Activated CD8-positive, alpha-beta memory T cell treated with anti-CD3 and anti-CD28 coated beads, Interleukin-2, amount 50 U/mL, for 4 hours (primary cell): ENCODE results near the gene ARSI.

ENCODE experiments used
- DNase-seq: peaks from one replicate; pipeline ENCODE4 v3.0.0-alpha.2; 2020

Gene ARSI

DNA sequence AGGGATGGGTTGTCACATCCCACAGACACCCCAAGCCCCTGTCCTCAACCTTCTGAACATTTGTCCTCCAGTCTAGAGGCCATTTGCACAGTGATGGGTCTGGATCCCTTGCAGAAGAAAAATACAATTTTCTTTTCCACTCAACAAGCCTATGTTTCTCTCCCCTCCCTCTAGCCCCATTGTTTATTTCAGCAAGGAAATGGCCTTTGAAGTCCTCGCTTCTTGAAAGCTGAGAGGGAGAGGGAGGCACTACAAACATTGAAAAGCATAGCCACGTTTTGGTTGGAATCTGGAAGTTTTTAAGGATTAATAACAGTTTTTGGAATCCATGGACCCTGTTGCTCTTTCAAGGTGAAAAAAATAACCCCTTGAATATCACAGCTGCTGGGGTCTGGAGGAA, 24.0 kb upstream of the ARSI start:
- DNase-seq: no peak

DNA sequence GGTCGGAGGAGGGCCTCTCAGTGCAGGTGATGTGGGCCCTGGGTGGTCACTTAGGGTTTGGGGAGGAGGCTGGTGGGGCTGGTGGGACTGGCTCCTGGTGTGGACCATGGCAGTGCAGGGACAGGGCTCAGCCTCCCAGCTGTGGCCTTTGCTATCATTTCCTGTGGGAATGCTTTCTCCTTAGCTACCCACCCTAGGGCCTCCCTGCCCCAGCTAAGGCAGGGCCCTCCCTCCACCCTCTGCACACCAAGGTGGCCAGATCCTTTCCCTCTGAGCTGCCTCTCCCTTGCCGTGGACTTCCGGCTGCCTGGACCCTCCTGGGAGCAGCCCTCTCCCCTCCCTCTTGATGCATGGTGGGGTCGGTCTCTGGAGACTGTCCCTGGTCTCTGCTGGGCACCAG, 22.7 kb upstream of the ARSI start:
- no peak for DNase-seq

DNA sequence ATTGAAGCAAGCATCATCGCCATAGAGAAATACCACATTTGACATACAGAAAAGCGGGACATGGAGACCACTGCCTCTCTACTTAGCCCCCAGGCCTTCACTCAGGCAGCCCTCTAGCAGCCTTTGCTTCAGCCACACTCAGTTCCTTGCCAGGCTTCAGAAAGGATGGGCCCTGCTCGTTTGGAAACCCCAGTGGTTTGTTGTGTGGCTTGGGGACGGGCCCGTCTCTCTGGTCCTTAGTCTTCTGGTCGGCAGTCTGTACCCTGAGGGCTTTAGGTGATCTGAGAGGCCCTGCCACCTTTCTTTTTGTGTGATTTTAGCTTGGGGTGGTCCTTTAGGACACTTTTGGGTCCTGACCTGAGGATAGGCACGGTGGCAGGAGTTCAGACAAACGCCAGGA, 21.1 kb upstream of the ARSI start:
- no peak for DNase-seq

DNA sequence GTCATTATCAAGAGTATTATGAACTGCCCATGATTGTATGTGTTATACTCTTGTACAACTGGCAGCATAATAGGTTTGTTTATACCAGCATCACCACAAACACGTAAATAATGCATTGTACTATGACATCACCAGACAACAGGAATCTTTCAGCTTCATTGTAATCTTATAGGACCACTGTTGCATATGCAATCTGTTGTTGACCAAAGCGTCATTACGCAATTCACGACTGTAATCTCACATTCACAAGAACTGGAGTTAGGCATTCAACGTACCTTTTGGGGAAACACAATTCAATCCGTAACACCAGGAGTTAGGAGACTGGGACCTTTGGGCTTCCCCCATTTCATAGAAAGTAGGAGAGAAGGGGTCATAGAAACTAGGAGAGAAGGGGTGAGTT, 20.4 kb upstream of the ARSI start:
- no peak for DNase-seq

DNA sequence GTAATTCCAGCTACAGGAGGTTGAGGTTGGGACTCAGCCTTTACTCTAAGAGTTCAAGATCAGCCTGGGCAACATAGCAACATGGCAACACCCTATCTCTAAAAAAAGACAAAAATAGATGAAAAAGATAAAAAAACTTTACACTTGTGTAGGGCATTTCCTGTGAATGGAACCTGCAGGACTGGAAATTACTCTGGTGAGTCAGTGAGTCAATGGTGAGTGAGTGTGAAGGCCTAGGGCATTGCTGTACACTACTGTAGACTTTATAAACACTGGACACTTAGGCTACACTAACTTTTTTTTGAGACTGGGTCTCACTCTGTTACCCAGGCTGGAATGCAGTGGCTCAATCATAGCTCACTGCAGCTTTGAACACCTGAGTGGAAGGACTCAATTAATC, 19.5 kb upstream of the ARSI start:
- no peak for DNase-seq

DNA sequence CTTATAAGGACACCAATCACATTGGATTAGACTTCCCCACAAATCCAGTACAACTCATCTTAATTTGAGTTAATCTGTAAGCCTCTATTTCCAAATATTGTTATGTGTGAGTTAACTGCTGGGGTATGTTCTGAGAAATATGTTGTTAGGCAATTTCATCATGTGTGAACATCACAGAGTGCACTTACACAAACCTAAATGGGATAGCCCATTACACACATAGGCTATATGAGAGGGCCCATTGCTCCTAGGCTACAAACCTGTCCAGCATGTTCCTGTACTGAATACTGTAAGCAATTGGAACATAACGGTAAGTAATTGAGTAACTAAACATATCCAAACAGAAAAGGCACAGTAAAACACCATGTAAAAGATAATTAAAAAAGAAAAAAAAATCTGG, 19.1 kb upstream of the ARSI start:
- no peak for DNase-seq

DNA sequence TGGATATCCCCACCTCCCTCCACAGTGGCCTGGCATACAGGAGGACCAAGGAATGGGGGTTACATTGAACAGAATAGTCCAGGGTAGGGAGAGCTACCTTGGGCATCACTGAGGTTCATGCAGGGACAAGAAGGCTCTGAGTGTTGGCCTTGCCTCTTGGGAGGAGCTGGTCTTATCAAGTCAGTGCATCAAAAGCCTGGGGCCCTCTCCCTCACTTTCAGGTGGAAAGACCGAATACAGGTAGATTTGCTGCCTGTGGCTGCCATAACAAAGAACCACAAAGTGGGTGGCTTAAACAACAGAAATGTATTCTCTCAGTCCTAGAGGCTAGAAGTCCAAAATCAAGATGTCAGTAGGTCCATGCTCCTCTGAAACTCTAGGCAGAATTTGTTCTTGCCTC, 18.5 kb upstream of the ARSI start:
- DNase-seq: no peak

DNA sequence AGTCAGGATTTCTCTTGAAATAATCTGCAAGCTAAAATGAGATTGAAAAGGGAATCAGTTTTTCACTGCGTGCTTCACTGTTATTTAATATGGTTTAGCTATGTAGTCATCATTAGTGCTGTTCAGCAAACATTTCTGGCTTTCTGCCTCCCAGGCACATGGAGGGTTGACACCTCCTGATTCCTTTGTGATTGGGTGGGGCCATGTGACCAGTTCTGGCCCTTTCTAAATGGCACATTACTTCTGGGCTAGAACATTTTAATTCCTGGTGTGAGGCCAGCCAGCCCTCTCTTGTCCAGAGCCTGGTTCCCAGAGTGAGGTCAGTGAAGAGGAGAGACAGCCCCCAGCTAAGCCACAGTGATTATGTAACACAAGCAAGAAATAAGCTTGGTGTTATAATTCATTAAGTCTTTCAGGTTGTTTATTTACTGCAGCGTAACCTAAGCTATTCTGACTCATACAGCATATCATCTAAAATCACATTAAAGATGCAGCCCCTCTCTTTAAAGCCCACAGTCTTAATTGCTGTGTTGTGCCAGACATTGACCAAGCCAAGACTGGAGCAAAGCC, 17.4 kb upstream of the ARSI start:
- DNase-seq: no peak

DNA sequence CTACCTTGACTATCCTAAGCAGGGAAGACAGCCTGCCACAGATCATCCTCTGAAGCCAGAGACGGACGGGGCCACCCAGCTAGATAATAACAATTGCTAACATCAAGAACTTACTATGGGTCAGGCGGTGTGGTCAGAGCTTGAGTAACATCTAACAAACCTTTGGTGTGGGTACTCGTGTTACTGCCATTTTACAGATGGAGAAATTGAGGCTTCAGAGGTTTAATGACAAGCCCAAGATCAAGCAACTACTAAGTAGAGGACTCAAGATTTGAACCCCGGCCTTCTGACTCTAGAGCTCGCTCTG, 16.7 kb upstream of the ARSI start:
- no peak for DNase-seq

DNA sequence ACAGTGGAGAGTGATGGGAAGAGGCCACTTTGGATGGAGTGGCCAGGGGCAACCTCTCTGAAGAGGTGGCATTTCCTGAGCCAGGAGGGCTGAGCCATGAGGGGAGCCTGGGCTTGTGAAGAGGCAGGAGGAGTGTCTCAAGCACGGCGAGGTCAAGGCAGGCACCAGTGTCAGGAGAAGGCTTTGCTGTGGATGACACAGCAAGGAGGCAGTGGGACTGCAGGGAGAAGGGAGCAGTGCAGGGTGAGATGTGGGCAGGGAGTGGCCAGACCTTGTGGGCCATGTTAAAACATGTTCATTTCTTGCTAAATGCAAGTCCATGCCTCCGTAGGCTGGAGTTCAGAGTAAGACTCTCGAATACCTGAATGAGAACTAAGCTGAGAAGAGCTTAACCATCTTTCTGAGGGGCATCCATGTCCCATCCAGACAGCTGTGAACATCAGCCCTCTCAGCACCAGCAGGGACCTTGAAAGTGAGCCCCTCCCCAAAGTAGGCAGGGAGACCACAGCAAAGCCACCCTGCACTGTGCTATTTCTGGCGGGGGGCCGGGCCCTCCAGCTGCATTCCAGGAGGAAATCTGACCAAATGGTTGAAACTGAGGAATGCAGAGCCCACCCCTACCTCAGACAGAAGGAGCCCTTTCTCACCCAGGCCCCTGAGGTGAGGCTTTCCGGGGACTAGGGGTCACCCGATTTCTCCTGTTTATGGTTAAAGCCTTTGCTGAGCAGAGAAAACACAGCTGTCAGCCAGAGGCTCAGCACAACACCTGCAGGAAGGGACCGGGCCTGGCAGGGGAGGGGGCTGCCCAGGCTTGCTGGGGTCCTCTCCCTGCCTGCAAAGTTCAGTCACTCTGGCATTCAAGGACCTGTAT, 16.1 kb upstream of the ARSI start:
- no peak for DNase-seq

DNA sequence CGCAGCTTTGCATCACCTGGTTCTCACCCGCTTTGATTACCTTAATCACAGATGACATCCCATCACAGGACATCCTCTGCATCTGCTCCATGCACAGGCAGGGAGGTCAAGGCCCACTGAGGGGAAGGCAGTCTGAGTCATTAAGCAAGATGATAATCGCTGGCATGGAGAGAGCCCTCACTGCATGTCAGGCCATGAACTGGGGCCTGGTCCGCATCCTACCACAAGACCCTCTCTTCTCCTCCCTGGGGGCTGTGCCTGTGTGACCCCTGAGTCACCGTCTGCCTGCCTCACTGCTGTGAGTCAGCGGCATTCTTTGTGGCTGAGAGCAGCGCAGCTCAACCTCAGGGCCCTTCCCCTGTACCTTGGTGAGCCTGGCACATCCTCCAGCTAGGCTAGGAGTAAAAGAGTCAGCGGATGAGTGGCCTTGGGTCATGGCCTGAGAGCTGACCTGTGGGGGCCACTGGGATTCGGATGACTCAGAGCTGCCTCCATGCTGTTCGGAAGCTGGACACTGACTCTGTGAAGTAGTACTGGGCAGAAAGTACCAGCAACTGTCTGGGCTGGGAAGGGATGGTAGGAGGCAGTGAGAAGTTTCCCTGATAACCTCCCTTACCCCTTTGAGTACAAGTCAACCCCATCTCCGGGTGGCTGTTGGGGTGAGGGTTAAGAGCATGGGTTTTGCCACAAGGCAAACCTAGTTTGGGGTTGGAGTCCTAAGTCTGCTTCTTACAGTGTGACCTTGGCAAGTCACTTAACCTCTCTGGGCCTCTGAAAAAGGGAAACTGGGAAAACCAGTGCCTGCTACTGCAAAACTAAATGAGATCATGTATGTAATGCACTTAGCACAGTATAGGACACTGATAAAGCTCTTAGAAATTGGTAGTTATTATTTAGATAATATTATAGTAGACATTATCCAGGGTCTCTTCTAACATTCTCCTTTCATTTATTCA, 14.6 kb upstream of the ARSI start:
- no peak for DNase-seq

DNA sequence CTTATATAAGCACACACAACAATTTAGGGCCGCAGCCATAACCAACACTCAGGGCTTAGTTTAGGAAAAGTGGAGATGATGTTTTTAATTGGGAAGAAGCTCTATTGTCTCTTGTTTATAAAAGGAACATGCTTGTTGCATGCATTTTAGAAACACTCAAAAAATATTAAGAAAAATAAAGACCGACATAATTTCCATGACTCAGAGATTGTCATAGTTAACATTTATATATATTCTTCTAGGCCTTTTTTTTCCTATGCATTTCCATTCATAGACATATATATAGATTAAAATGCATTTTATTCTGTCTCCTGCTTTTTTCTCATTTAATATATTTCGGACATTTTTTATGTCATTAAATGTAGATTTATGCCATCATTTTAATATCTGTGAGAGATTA, 13.6 kb upstream of the ARSI start:
- DNase-seq: no peak

DNA sequence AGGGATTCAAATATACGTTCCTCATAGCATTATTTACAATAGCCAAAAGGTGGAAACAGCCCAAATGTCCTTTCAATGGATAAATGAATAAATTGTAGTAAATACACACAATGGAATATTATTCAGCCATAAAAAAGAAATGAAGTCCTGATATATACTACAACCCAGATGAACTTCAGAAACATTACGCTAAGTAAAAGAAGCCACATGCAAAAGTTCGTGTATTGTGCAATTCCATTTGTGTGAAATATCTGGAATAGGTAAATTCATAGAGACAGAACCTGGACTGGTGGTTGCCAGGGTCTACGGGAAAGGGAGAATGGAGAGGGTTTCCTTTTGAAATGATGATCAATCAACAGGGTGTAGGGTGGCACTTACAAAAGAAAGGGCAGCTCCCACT, 12.5 kb upstream of the ARSI start:
- no peak for DNase-seq

DNA sequence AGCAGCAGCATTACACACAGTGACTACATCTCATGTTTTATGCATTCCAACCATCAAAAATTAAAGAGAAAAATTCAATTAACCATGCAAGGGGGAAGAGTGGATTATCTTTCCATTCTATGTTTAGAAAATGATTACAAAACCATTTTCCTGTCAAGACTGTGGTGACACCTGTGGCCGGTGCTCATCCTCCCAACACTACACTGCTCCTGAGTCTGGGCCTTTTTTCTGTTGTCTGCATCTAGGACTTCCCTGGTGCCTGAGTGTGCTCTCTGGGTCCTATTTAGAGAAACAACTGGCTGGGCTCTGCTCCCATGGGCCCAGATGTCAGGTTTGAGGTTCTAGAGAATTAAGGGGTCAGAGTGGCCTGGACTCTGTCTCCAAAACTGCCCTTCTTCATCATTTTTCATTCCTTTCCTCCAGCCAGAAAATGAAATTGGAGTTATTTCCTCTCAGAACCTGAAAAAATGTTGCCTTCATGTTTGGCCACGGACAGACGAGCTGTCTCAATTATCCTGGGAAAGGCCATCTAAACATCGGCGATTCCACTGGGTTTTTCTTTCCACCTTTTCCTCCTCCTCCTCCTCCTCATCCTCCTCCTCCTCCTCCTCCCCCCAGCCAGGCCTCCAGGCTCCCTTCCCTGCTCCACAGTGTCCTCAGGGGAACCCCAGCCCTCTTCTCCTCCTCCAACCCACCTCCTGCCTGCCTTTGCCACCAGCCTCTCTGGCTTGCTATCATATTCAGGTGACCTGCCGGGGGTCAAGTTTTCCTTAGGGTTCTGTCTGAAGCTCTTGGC, 11.4 kb upstream of the ARSI start:
- no peak for DNase-seq

DNA sequence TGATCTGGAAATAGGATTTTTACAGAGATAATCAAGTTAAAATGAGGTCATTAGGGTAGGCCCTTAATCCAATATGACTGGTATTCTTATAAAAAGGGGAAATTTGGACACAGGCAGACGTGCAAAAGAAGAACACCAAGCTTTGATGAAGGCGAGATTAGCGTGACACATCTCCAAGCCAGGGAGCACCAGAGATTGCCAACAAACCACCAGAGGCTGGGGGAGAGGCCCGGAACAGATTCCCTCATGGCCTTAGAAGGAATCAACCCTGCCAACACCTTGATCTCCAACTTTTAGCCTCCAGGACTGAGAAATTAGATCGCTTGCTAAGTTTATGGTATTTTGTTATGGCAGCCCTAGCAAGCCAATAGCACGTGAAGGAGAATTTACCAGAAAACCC, 10.8 kb upstream of the ARSI start:
- DNase-seq: no peak

DNA sequence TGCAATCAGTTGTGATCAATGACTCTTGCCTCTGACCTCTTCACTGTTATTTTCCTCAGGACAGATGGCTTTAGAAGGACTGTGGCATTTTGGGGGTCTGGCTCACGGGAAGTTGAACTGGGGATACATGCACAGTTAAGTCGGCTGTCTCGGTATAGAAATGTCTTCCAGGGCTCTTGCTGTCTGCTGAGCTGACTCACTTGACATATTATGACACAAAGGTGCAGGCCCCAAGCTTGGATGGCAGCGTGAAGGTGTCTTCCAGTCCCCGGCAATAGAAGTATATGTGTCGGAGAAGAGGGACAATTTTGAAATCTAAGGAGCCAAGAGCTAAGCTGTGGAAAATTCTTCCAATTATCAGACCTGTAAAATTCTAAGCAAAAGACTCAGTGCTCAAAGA, 9.8 kb upstream of the ARSI start:
- no peak for DNase-seq

DNA sequence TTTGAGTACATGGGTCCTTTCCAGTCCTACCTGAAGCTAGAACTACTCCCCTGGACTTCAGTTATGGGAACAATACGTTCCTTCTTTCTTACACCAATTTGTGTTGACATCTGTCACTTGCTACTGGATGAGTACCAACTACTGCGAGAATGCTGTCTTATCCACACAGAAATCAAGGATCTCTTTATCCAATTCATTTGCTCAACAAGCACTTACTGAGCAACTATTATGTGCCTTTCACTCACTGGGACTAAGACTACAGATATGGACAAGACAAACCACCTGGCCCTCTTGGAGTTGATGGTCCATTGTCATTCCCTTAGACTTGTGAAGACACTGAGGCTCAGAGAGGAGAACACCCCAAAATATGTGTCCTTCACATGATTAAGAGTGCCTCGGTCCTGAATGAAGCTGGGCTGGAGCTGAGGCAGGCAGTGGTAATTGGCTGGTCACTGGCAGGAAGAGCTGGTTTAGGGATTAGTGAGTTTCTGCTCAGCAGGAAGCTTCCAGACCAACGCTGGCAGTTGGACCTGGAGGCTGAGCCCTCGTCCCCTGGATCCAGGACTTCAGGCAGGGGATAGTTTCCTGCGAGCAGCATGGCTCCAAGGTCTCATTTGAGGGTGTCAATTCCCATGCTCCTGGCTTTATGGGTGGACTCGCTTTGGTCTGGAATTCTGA, 8.4 kb upstream of the ARSI start:
- no peak for DNase-seq

DNA sequence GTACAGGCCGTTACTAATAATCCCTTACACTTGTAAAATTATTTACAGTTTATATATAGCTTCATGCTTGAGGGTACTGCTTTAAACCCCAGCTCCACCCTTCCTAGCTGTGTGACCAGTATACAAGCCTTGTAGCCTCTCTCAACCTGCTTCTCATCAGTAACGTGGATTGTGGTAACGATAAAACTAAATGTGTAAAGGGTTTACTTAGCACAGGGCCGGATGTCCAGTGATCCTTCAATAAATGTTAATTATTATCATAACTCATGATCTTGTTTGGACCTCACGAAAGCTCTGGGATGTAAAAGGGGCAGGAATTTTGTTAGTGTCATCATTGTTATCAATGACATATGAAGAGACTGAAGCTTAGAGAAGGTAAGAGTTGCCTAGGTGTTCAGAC, 7.5 kb upstream of the ARSI start:
- DNase-seq: no peak

DNA sequence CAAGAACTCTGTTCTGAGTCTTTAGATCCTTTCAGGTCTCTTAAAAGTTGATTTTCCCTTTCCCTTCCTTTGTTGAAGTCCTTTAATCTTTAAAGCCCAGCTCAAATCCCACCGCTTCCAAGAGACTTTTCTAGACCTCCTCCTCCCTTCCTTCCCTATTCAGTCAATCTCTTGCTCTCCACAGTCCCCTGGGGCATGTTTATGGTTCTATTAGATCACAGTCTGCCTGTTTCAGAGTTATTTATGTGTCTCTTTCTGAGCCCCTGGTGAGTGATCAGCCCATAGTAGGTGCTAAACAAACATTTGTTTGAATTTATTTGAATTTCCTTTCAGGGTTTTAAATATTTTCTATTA, 7.2 kb upstream of the ARSI start:
- DNase-seq: no peak

DNA sequence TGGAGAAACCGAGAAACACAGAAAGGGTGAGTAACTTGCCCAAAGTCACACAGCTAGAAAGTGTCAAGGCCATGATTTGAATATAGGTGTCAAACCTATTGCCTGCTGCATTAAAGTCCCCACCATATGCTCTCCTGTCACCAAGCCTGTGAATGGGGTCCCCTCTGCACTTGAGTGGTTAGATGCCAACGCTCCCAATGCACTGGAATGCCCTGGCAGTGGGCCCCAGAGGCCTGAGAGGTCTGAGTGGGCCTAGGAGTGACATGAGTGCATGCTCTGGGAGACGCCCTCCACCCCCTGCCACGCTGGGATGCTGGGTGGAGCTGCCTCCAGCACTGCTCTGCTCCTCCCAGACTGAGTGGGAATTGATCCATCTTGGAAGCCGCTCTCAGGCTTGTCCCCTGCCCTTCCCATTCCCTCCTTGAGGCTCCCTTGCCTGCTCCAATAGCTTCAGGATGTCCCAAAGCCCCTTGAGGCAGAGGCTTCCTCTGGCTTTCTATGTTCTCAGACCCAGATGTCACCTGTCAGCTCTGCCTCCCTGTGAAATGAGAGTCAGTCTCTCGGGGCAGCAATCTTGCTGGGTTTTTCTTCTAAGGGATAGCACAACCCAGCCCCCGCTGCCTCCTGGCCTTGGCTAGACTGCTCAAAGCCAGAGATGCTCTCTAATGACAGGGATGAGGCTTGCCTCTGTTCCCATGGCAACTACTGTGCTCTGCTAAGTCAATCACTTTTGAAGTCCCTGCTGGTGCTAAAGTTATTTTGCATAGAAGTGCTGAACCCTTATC, 6.6 kb upstream of the ARSI start:
- no peak for DNase-seq

DNA sequence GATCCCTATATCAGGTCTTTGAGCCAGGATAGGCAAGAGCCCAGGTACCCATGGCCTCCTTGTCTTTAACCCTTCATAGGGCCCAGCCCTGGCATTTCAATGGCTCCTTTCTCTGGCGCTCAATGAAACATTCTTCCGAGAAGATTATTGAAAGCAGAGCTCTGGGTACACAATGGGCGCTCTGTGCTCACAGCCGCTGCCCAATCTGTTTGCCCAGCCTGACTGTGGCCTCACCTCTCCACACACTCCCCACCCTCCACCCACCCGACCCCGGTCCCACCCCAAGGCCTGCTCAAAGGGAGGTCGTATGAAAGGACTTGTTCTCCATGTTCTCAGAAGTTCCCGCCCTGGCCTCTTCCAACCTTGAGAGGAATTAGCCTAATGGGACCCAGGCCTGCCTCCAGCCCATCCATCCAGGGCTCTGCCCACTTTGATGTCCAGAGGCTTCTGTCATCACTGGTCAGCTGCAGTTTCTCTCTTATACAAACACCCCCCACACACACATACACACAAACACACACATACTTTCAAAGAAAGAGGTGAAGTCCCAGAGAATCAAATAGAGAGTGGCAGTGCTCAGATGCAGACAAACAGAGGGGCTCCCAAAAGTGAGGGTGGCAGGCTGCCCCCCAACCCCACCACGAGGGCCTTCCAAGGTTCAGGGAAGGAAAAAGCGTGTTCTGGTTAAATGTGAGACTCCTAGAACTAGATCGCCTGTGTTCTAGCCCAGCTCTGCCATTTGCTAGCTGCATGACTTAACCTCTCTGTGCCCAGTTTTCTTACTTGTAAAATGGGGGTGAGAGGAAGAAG, 5.1 kb upstream of the ARSI start:
- DNase-seq: no peak
